Thymus (tissue), 11 donors: ENCODE data around the gene RNF157. TPM values are rescaled to one million over a fixed set of nuclear protein-coding genes. Genes with fewer than 3 reads are reported as not detected.
"Not testable (repeated sequence)": the region's sequence is repeated elsewhere in the genome, so short reads cannot be mapped to it uniquely, and the experiment has no call there.

Experiments used
- DNase-seq, 9 donors: peaks; one replicate each; pipeline ENCODE4 v3.0.0-alpha.2; 2013; ENCODE audit warnings: low spot score in 9 of 9, low read depth in 6 of 9, missing footprints in 1 of 9
- H3K27ac ChIP-seq, 2 donors: one replicate each; pipeline ENCODE4 v1.5.1; 2013; ENCODE audit warnings: control low read depth in 1 of 2, low read depth in 1 of 2, low read length in 1 of 2, mild to moderate bottlenecking in 1 of 2, moderate library complexity in 1 of 2
- H3K27me3 ChIP-seq, 2 donors: one replicate each; pipeline ENCODE4 v1.5.1; 2013; ENCODE audit warnings: low read length in 1 of 2; ENCODE audit not compliant: control insufficient read depth in 2 of 2, insufficient read depth in 1 of 2
- H3K36me3 ChIP-seq, 2 donors: one replicate each; pipeline ENCODE4 v1.5.1; 2013; ENCODE audit warnings: low read length in 1 of 2, mild to moderate bottlenecking in 1 of 2, moderate library complexity in 1 of 2; ENCODE audit not compliant: control insufficient read depth in 2 of 2, insufficient read depth in 2 of 2
- H3K4me1 ChIP-seq, 2 donors: one replicate each; pipeline ENCODE4 v1.5.1; 2013; ENCODE audit warnings: low read length in 2 of 2; ENCODE audit not compliant: control insufficient read depth in 2 of 2, insufficient read depth in 2 of 2
- H3K4me3 ChIP-seq, 2 donors: one replicate each; pipeline ENCODE4 v1.5.1; 2013; ENCODE audit warnings: low read length in 2 of 2, control low read depth in 1 of 2, mild to moderate bottlenecking in 1 of 2
- H3K9me3 ChIP-seq, 2 donors: one replicate each; pipeline ENCODE4 v1.5.1; 2013; ENCODE audit warnings: low read length in 1 of 2, mild to moderate bottlenecking in 1 of 2; ENCODE audit not compliant: control insufficient read depth in 2 of 2, insufficient read depth in 1 of 2
- WGBS: extraction: QIAGEN DNeasy Blood & Tissue Kit; methylation state at CpG from one replicate; pipeline ENCODE4 v1.1.7; 2013; 5-methylcytosine and 5-hydroxymethylcytosine counted together
- polyA plus RNA-seq: library from polyadenylated mRNA; stranded (reverse); fragments of 200-250 nt; gene quantifications from one replicate; pipeline ENCODE4 v1.2.3, GENCODE V29; 2013
- total RNA-seq: library from RNA; stranded (reverse); fragments of 120-200 nt; gene quantifications from one replicate; pipeline ENCODE4 v1.2.4, GENCODE V29; 2013
- donor health status: healthy.

RNF157 gene
- total and polyA plus RNA-seq, 2 donors = 0.61 to 1.6 TPM

DNA sequence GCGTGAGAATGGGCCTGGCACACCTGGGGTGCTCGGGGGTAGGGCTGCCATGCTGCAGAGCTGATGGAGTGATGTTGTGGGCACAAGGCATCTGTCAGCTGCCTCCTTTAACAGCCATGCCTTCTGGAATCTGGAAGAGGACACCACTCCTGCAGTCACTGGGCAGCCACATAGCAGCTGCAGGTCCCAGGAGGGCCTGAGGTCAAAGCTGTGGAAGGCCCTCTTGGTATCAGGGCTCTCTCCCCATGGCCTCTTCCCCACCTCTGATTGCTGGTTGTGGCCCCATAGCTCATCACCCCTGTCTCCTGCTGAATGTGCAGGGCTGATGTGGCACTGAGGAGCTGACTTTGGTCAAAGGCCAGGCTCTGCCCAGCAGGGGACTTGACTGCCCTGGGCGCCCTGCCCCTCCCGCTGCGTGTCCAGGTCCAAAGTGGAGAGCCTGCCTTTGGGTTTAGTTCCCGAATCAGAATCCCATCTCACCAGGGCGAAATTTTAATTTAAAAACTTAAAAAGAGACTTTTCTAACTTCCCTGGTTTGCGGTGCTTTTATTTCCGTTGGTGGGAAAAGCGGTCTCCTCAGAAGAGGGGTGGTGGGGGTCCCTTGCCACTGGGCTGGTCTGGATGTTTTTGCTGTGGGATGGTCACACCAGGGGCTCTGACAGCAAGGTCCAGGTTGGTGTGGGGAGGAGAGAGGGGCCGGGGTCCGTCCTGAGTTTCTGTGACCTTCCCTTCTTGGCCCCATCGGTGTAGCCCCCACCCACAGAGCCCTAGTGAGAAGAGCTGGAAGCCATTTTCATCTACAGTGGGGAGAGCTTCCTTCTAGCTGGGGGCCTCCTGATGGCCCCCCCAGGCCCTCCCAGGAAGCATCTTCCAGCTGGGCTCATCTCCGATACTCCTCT lies 30.7 kb upstream of the RNF157 start:
- Histone ChIP-seq H3K4me1 (peaks cover 46 to 85% of the 10 kb centered on the region in 2 donors), H3K27ac (peak overlapping the region; percentile 78 to 84), H3K4me3 (peak overlapping the region in 1 of 2 donors; percentile 44), H3K9me3 (peaks cover 0 to 4% of the 10 kb centered on the region in 2 donors), H3K36me3 (peaks cover 26 to 40% of the 10 kb centered on the region in 2 donors), H3K27me3 (no peaks in the 10 kb centered on the region)
- WGBS = 88% methylated on average over 14 of the region's 14 CpGs
- peak in 1 of 9 donors; percentile 32 for DNase-seq

- H3K27me3 ChIP-seq = no peaks in the 10 kb centered on the region
- H3K36me3 ChIP-seq = peaks cover 26 to 40% of the 10 kb centered on the region in 2 donors
- DNase-seq = peak in 1 of 9 donors; percentile 35
- H3K9me3 ChIP-seq = peaks cover 0 to 4% of the 10 kb centered on the region in 2 donors
- peak overlapping the region; percentile 19 to 64 for H3K27ac ChIP-seq
- peaks cover 46 to 85% of the 10 kb centered on the region in 2 donors for H3K4me1 ChIP-seq
- no peak overlapping the region for H3K4me3 ChIP-seq
- 82% methylated on average over 26 of the region's 26 CpGs for WGBS
Observed at GRCh38 chr17:76270127-76270592, 29.9 kb upstream of the RNF157 start.

GRCh38 chr17:76268991-76269981 lies 29.0 kb upstream of the RNF157 start:
- peaks cover 26 to 40% of the 10 kb centered on the region in 2 donors for H3K36me3 ChIP-seq
- 77% methylated on average over 12 of the region's 12 CpGs for WGBS
- peaks cover 0 to 4% of the 10 kb centered on the region in 2 donors for H3K9me3 ChIP-seq
- H3K4me3 ChIP-seq = no peak overlapping the region
- peak overlapping the region; percentile 54 to 64 for H3K27ac ChIP-seq
- DNase-seq = no peak
- no peaks in the 10 kb centered on the region for H3K27me3 ChIP-seq
- peaks cover 46 to 86% of the 10 kb centered on the region in 2 donors for H3K4me1 ChIP-seq

- DNase-seq = peak in 3 of 9 donors; percentile 58 to 81 (median 60)
- H3K4me3 ChIP-seq = peak overlapping the region; percentile 8 to 11
Observed at GRCh38 chr17:76268015-76268749, 27.9 kb upstream of the RNF157 start.

GRCh38 chr17:76267581-76268001 lies 27.3 kb upstream of the RNF157 start:
- not testable (repeated sequence) for H3K9me3 ChIP-seq, H3K27me3 ChIP-seq, DNase-seq
- Histone ChIP-seq H3K36me3 (peaks cover 26 to 40% of the 10 kb centered on the region in 2 donors), H3K4me3 (peak overlapping the region in 1 of 2 donors; percentile 8), H3K4me1 (peaks cover 43 to 83% of the 10 kb centered on the region in 2 donors), H3K27ac (peak overlapping the region; percentile 80 to 85)
- 90% methylated on average over 13 of the region's 13 CpGs for WGBS

More at GRCh38 chr17:76268015-76268749, 27.9 kb upstream of the RNF157 start:
- peak overlapping the region; percentile 80 to 85 for H3K27ac ChIP-seq
- peaks cover 43 to 83% of the 10 kb centered on the region in 2 donors for H3K4me1 ChIP-seq
- 26% methylated on average over 9 of the region's 9 CpGs for whole genome bisulfite sequencing
- H3K9me3 ChIP-seq = peaks cover 0 to 4% of the 10 kb centered on the region in 2 donors
- H3K27me3 ChIP-seq = no peaks in the 10 kb centered on the region
- peaks cover 26 to 40% of the 10 kb centered on the region in 2 donors for H3K36me3 ChIP-seq

DNA sequence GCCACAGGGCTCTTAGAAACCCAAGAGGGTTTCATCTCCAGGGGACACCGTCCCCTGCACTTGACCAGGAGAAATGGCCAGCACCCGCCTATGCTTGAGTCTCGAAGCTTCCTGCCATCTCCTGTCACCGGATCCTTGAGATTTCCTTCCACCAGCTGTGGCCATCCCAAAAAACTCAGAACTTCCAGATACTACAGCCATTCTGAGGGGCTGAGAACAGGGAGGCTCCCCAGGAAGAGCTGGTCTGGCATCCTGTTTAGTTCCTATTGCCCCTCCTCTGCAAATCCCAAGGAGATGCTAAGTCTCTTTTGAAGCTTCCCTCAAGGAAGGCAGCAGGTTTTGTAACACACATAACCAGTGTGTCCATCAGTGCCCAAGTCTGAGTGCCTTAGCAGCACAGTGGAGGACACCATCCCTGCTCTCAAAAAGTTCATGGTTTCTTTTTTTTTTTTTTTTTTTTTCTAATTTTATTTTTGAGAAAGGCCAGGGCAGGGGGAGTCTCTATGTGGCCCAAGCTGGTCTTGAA lies 26.8 kb upstream of the RNF157 start:
- DNase-seq = no peak
- Histone ChIP-seq H3K27ac (peak overlapping the region; percentile 76 to 93), H3K27me3 (no peaks in the 10 kb centered on the region), H3K4me3 (peak overlapping the region; percentile 77 to 99), H3K9me3 (peaks cover 0 to 4% of the 10 kb centered on the region in 2 donors), H3K4me1 (peaks cover 41 to 83% of the 10 kb centered on the region in 2 donors), H3K36me3 (peaks cover 26 to 40% of the 10 kb centered on the region in 2 donors)
- WGBS = 84% methylated on average over 4 of the region's 4 CpGs

- no peaks in the 10 kb centered on the region for H3K27me3 ChIP-seq
- peaks cover 26 to 40% of the 10 kb centered on the region in 2 donors for H3K36me3 ChIP-seq
- H3K4me1 ChIP-seq = peaks cover 37 to 83% of the 10 kb centered on the region in 2 donors
- peaks cover 0 to 4% of the 10 kb centered on the region in 2 donors for H3K9me3 ChIP-seq
- DNase-seq = peak in 1 of 9 donors; percentile 60
- peak overlapping the region; percentile 77 to 99 for H3K4me3 ChIP-seq
- H3K27ac ChIP-seq = peak overlapping the region; percentile 76 to 93
- WGBS = 4% methylated on average over 12 of the region's 12 CpGs
Observed at GRCh38 chr17:76266244-76266938, 26.1 kb upstream of the RNF157 start.
